Umbilical cord (tissue), 2 donors: ENCODE measurements around the gene PPP6R2. TPM values are rescaled to one million over a fixed set of nuclear protein-coding genes. Genes with fewer than 3 reads are reported as not detected.
A peak's percentile ranks its signal among the peaks of the same experiment; 100 is the strongest.

Source experiments
- DNase-seq: peaks from one replicate; pipeline ENCODE4 v3.0.0-alpha.2; 2015; ENCODE audit warnings: low spot score
- total RNA-seq: library from RNA; depleted of rRNA; stranded (reverse); fragments of >200 nt; gene quantifications from one replicate; pipeline ENCODE4 v1.2.3, GENCODE V29; 2014; ENCODE audit warnings: low replicate concordance; ENCODE audit not compliant: insufficient read depth

Gene PPP6R2
- total RNA-seq, 1 donor from 2014 or later = 43.8 TPM

- DNase-seq = peak; percentile 18
These were observed 102.1 kb downstream of the PPP6R2 start for GRCh38 chr22:50445071-50445879.

- DNase-seq = no peak
These were observed 103.0 kb downstream of the PPP6R2 start for GRCh38 chr22:50445880-50446707.

- DNase-seq = no peak
These were observed 103.8 kb downstream of the PPP6R2 start for GRCh38 chr22:50446708-50447575.

- DNase-seq = no peak
These were observed 104.7 kb downstream of the PPP6R2 start for GRCh38 chr22:50447576-50448551.

GRCh38 chr22:50452649-50453048 is 109.5 kb downstream of the PPP6R2 start:
- no peak for DNase-seq

- no peak for DNase-seq
These were observed 111.5 kb downstream of the PPP6R2 start for GRCh38 chr22:50454556-50455075.

GRCh38 chr22:50455201-50455600 is 112.1 kb downstream of the PPP6R2 start:
- no peak for DNase-seq

- DNase-seq = no peak
These were observed 112.9 kb downstream of the PPP6R2 start for GRCh38 chr22:50456026-50456425.

GRCh38 chr22:50456466-50457234 is 113.5 kb downstream of the PPP6R2 start:
- DNase-seq = no peak

- DNase-seq = no peak
These were observed 115.9 kb downstream of the PPP6R2 start for GRCh38 chr22:50459016-50459415.

- no peak for DNase-seq
These were observed 116.5 kb downstream of the PPP6R2 start for GRCh38 chr22:50459496-50460140.

- peak; percentile 54 for DNase-seq
These were observed 117.8 kb downstream of the PPP6R2 start for GRCh38 chr22:50460938-50461337.

GRCh38 chr22:50461536-50461935 is 118.4 kb downstream of the PPP6R2 start:
- DNase-seq = no peak

GRCh38 chr22:50461979-50462540 is 118.9 kb downstream of the PPP6R2 start:
- no peak for DNase-seq

GRCh38 chr22:50463188-50463900 is 120.2 kb downstream of the PPP6R2 start:
- no peak for DNase-seq

GRCh38 chr22:50464451-50464850 is 121.3 kb downstream of the PPP6R2 start:
- no peak for DNase-seq

GRCh38 chr22:50465066-50465930 is 122.2 kb downstream of the PPP6R2 start:
- DNase-seq = no peak
